GM18951 (cell line): ENCODE results near the gene CRY2.

Source experiments
- POLR2A ChIP-seq: IDR thresholded peaks from 4 replicates; pipeline ENCODE4 v1.6.1; 2011; ENCODE audit warnings: mild to moderate bottlenecking; ENCODE audit not compliant: insufficient read length, insufficient read depth; ENCODE audit errors: extremely low read depth
- in situ Hi-C: fragments of 300-500 bp; cut with MboI; formaldehyde crosslinking; loops from one replicate; pipeline ENCODE4 v1.12.0; 2022; ENCODE audit warnings: low sequenced_read_pairs, mixed read lengths, inconsistent platforms; ENCODE audit not compliant: unreplicated experiment

Gene CRY2

DNA sequence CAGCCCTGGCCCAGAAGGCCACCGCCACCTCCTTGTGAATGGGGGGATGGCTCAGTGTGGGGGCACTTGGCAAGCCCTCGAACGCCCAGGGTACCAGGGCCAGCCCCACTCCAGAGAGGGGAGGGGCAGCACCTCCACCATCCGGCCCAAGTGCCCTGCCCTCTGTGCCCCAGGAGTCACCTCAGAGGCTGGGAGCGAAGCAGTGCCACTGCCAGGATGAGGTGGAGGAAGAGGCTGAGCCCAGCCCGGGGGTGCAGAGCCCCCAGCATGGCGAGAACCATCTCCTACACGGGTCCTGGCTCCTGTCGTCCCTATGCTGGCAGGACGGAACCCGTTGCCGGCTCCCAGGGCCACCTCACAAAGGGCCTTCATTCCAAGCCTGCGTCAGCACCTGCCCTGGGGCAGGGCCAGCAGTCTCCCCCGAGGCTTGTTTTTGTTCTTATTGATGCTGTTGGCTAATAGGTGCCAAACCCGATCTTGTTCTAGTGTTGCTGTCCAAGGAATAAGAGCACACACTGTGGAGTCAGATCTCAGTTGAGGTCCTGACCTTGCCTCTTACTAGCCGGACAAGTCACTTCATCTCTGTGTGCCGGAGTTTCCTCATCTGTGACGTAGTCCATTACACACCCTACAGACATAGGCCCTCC lies 59.8 kb downstream of the CRY2 start, which contains the start of gene FREY1:
Gene FREY1 (minus strand): TSS at position 307 of the 647 bp plus-strand sequence. CDS start 26 bp downstream, at position 281.
- in situ Hi-C loops: no loop called here
- no peak for TF ChIP-seq POLR2A

DNA sequence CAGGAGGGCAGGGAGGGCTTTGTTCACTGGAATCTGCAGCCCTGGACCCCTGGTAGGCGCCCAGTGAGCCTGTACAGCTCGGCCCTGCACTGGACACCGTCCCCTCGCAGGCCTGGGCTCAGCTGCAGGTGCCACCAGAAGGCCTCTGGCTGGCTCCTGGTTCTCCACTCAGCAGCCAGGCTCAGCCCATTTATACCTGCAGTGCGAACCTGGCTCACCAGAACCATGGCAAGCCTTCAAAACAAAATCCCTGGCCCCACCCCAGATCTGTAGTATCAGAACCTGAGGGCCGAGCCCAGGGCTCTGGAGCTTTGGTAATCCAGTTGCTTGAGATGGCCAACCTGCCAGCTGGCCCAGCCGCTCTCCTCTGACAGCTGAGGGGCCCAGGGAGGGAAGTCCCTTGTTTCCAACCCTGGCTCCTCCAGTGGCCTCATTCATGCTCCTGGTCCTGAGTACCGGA lies 60.7 kb downstream of the CRY2 start:
- no peak for TF ChIP-seq POLR2A
- in situ Hi-C loops: no loop called here

DNA sequence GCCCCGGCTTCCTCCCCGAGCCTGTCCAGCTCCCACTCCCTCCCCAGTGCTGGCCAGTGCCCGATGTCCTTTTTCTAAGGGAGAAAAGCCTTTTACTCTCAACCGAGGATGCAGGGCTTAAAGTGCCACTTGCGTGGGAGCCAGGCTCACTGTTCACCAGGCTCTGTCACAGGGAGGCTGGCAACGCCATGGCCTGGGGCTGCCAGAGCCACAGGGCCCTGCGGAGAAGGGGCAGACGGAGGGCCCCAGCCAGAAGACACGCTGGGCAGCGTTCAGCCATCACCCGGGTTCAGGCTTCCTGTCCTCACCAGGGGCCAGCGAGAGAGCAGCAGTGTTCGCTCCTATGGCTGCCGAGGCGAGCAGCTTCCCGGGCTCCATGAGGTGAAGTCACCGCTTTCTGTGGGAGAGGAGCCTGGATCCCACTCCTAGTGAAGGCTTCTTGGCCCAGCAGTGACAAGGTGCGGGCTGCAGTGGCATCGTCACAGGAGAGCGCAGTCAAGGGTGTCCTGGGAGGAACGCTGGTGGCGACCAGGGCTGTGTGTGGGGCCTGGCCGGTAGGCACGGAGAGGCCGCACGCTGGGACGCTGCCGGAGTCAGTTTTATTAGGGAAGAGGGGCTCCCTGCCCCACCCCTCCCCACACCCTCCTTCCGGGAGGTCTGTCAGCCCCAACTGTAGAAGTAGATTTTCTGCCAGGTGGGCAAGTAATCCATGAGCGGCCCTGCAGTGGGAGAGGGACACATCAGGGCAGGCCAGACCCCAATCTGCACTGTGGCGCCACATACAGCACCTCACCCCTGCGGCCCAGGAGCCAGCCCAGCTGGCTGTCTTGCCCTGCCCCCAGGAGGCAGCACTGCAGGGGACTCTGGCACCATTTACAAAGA lies 62.6 kb downstream of the CRY2 start:
- in situ Hi-C loops: no loop called here
- no peak for TF ChIP-seq POLR2A

DNA sequence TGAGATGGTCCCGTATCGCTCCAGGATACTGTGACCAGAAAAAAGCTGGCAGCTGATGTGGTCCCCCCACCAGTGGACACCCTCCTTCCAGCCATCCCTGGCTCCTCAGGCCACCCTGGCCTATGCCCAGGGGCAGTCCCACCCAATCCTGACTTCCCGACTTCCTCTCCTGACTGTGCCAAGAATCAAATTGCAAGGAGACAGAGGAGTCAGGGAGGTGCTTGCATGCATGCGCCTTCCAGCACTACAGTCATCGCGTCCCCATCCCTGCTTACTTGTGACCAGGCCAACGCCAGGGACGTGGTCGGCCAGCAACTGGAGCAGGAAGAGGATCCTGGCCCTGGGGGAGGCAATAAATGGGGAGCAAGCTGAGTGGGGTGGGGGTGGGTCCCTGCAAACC lies 63.3 kb downstream of the CRY2 start:
- no peak for TF ChIP-seq POLR2A
- in situ Hi-C loops: no loop called here

DNA sequence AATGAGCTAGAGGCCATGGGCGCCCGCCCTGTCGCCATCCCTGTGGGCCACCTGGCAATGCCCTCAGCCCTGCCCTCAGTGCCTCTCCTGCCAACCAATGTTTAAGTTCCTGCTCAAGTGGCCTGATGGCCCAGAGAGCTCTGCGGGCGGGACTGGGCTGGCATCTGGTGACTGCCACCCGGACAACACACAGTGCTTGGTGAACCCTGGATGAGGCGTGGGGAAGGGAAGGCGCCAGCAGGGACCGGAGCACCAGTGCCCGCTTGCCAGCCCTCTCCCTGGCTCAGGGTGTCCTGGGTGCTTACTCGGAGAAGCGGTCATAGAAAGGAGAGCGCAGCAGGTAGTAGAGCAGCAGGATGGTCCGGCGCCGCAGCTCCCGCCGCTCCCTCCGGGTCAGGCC lies 66.2 kb downstream of the CRY2 start:
- TF ChIP-seq POLR2A: no peak
- in situ Hi-C loops: no loop called here

DNA sequence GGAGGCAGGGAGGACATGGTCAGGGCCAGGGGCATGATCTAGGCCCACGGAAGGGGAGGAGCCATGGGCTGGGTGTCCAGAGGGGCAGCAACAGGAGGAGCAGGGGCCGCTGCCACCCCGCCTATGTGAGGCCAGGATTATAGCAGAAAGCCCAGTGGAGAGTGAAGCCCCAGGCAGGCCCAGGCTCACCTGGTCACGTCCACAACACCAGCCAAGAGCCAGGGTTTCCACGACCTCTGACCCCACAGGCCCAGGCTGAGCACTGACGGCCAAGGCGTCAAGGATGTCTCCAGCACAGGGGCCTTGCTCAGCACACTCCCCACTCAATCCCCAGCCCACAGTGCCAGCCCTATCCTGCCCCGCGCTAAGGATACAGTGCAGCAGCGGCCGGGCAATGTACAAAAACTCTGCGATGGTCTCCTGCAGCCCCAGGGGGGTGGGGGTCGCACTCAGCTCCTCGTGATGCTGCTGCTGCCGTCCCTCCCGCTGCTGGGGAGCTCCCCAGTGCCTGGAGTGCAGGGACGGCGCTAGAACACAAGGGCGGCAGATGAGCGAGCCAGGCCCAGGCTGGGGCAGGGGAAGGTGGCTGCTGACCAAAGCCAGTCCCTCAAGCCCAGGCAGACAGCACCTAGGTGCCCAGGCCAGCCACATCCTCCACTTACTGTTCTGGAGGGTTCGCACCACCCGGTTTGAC lies 66.8 kb downstream of the CRY2 start:
- no peak for TF ChIP-seq POLR2A
- in situ Hi-C loops: no loop called here

DNA sequence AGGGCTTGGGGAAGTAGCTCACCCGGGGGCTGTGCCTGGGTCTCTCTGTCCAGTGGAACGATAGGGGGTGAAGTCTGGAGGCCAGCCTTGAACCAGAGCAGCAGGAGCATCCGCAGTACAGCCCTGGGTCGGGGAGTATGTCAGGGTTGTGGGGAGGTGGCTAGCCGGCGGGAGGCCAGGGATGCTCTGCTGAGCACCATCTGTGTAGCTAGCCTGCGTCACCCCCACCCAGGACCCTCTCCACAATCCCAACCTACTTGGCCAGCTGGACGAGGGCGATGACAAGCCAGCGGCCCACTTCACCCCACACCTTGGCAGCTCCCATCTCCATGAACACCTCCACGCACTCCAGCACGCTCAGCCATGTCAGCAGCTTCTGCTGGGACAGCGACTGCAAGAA lies 68.2 kb downstream of the CRY2 start:
- in situ Hi-C loops: no loop called here

DNA sequence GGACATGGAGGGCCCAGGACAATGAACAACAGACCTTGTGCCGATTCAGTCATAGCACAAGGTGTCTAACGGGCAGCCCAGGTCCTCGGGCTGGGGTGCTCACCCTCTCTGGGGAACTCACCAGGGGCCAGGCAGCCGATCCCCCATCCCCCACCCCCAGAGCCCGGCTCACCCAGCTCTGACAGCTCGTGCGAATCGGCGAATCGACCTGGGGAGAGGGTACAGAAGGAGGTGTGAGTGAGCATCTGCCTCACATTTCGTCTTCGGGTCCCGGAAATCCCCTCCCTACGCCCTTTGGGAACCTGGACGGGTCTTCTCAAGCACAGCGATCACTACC lies 70.0 kb downstream of the CRY2 start:
- in situ Hi-C loops: no loop called here
- no peak for TF ChIP-seq POLR2A

More for the DNA sequence above, 68.2 kb downstream of the CRY2 start:
- TF ChIP-seq POLR2A: no peak

DNA sequence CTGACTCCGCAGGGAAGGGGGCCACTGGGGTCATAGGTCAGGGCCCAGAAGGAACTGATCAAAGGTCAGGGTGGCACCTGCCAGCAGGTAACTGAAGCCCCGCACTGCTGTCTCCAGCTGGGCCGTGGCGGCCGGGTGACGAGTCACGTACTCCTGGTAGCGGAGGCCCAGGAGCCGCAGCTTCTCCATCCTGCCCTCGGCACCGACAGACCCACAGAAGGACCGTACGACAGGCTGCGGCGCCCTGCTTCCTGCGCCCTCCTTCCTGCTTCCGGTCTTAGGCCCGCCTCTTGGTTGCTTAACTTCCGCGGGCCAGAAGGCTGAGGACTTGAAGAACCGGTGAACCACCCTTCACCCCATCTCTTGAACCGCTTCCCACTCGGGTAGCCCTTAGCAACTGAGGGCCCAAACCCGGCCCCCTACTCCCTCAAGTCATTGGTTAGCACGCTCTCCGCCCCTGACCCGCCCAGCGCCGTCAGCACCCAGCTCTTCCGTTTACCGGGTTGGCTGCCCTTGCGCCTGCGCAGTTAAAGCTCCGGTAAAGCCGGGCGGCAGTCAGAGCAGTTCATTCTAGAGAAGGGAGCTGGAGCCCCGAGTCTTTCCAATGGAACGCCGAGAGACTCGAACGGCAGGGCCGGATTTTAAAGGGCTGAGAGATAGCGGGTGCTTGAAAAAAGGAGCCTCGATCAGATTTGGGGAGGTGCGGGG lies 70.5 kb downstream of the CRY2 start, which contains the start of gene PEX16:
Gene PEX16 (minus strand): TSS at position 255 of the 708 bp plus-strand sequence. CDS start 66 bp downstream, at position 189.
- peak; percentile 89 for TF ChIP-seq POLR2A
- in situ Hi-C loops: no loop called here

DNA sequence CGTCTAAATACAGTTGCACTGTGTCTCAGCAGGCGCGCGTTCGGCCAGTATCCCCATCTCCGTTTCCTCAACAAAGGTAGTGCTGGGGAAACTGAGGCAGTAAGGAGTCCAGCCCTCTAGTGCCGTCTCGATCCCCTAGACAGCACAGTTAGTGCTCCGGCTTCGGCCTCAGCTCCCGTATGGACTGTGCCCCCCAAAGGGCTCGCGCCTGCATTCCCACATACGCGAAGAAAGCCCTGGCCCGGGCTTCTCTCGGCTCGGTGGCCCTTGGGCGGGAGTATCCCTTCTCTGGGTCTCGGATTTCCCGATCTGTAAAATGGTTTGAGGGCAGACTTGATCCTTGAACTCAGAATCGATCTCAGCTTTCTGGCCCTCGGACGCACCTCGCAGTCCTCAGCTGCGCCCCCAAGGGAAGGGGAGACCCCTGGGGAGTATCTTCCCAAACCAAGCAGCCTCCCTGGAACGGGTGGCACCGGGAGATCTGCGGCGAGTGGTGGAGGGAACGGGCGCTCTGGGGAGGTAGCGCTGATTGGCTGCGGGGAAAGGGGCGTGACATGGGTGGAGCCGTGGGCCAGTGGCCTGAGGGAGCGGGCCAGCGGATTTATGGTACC lies 71.2 kb downstream of the CRY2 start:
- TF ChIP-seq POLR2A: peak; percentile 60
- in situ Hi-C loops: no loop called here

DNA sequence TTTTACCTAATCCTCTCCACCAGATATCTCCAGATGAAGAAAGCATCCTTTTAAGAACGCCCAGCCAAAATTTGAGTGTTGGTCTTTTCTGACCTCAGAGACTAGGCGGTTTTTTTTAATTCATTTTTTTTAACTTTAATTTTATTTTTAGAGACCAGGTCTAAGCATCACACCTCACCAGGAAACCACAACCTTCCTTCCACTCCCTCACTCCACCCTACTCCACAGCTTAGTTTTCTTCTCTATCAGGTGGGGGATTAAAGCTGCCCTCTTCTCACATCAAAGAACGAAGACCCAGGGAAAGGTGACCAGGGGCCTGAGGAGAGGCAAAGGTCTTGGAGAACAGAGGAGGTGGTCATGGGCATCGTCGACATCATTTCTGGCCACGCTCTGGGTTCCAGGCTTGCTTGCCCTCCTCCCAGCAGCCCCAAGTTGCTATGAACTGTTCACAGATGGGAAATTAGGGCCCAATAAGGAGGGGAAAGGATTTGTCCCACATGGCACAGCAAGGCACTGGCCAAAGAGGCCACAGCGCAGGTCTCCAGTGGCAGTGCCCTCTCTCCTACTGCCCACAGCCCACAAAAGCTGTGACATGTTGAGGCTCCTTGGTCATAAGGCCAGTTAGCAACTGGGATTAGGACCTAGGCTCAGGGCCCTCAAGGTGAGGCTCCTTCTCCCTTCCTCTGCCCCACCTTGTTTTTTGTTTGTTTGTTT lies 71.8 kb downstream of the CRY2 start:
- in situ Hi-C loops: no loop called here
- no peak for TF ChIP-seq POLR2A
